ENCODE measurements around the gene CAPG. TPM values are rescaled to one million over a fixed set of nuclear protein-coding genes. Genes with fewer than 3 reads are reported as not detected.
A peak's percentile ranks its signal among the peaks of the same experiment; 100 is the strongest.

CAPG gene
- total RNA-seq, 1 donor from 2014 or later = 73.1 TPM

DNA sequence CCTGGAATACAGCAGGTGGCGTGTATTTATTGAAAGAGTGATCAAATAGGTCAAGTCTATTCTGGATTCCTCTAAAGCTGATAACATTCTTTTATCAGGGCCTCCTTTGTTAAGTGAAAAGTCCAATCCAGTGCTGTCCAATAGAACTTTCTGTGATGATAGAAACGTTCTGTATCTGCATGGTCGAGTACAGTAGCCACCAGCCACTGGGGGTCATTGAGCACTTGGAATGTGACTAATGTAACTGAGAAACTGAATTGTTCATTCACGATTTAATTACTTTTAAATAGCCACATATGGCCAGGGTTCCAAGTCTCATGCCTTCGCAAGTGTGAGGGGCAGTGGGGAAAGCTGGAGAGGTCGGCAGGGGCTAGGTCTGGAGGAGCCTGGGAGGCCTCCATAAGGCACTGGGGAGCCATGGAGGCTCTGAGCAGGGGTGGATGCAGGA lies 28.9 kb upstream of the CAPG start:
- no peak for DNase-seq (ENCODE audit: low read depth, low spot score)

DNA sequence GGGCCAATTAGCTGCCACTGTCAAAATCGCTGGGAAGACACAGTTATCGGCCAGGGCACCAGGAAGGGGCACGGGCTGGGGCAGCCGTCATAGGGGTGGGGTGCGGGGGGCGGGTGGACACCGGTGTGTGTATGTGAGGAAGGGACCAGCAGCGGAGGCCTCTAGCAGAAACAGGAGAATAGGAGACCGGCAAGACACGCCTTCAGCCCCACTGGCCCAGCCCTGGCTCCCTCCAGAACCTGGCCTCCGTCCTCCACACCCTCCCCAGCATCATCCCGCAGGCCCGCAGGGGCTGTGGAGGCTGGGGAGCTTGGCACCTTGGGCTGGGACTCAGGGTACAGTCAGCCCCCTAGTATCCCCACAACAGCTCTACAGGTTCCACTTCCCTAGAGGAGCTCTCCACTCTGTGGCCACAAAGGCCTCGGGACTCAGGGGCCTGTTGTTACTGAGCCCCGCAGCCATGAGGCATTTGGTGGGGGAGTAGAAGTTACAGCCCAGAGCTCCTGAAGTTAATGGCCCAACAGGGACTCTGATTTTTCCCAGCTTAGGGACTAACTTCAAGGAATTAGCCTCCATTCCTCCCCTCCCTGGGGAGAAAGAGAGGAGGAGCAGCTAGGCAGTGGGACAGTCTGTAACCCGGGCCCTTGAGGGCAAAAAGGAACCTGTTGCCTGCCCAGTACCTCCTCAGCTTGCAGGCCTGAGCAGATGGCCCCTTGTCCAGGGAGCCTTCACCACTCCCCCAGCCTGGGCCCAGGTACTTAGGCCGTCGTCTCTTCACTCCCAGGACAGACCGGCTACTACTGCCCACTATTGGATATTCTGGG lies 28.2 kb upstream of the CAPG start:
- no peak for DNase-seq (ENCODE audit: low read depth, low spot score)

DNA sequence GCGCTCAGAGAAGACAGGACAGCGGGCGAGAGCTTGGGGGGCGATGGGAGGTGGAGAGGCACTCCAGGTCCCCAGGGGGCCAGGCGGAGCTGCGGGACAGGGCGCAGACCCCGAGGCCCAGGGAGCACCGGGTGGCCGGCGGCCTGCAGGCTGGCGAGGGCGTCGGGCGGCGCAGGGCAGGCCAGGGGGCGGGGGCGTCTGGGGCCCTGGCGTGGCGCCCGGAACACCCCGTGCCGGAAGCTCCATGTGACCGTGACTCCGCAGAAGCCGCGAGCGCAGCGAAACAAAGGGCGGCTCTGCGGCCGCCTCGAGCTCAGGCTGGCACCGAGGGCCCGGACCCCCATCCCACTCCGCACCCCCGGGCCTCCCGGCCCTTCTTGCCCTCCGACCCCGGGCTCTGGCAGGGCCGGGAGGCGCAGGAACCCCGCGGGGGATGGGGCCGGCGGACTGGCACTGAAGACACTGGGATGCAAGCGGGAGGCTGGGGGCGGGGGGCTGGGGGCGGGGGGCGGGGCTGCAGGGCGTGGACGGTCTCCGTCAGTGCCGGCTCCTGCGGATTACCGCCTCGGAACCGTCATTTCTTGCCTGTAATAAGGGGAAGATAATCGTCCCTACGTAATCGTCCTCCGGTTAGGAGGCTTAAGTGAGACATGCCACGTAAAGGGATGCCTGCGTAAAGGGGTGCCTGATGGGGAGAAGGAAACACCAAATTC lies 27.5 kb upstream of the CAPG start:
- peak; percentile 43 for DNase-seq (ENCODE audit: low read depth, low spot score)

DNA sequence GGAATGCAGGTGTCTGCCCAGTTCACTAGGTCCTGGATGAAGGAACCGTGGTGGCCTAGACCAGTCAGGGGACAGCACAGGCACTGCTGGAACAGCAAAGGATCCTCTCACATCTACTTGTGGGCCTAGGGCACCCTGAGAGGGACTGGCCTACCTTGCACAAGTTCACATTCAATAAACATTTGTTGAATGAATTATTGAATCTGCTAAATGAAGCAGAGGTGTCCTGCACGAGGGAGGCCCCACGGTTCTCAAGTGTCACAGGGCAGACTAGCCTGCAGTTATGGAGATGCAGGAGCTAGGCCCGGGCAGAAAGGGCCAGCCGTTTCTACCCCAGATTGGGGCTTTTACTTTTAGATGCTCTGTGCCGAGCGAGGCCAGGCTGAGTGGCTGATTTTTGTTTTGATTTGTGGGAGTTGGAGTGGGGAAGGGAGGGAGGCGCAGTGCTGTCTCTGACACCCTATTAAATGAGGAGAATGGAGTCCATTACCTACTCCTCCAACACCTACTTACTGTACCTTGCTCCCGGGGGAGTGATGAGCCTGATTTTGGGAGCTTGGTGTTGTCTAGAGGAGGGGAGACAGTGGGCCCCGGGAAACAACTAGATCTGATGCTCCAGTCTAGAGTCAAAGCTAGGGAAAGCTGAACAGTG lies 26.8 kb upstream of the CAPG start:
- DNase-seq (ENCODE audit: low read depth, low spot score) = no peak

DNA sequence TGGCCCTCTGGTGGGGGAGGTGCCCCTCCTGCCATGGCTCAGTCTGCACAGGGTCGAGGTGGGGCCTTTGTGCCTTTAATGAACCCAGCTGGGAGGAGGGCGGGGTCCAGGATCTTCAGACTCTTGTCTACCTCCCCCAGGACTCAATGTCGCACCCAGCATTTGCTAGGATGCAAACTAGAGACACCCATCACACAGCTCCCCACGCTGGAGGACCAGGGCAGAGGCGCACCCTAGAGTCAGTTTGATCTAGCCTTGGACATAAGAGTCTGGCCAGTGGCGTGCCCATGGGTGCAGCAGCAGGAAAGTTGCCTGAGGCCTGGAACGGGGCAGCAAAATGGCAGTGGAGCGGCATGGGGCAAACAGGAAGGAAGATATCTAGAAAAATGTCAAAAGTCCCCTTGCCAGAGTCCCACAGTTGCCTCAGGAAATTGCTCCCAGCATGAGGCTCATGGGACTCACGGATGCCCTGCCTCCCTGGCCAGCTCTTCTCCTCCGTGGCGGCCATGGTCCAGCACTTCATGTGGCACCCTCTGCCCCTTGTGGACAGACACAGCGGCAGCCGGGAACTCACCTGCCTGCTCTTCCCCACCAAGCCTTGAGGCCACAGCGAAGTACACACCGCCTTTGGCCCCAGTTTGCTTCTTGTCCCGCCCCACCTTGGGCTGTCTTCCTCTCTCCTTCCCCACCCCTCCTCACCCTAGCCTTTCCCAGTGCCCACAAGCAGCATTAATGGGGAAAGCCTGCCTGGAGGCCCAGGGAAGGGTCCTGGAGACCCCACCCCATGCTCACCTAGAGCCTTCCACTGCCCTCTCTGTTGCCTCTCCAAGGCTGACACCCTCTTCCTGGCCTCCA lies 26.0 kb upstream of the CAPG start:
- DNase-seq (ENCODE audit: low read depth, low spot score) = no peak

DNA sequence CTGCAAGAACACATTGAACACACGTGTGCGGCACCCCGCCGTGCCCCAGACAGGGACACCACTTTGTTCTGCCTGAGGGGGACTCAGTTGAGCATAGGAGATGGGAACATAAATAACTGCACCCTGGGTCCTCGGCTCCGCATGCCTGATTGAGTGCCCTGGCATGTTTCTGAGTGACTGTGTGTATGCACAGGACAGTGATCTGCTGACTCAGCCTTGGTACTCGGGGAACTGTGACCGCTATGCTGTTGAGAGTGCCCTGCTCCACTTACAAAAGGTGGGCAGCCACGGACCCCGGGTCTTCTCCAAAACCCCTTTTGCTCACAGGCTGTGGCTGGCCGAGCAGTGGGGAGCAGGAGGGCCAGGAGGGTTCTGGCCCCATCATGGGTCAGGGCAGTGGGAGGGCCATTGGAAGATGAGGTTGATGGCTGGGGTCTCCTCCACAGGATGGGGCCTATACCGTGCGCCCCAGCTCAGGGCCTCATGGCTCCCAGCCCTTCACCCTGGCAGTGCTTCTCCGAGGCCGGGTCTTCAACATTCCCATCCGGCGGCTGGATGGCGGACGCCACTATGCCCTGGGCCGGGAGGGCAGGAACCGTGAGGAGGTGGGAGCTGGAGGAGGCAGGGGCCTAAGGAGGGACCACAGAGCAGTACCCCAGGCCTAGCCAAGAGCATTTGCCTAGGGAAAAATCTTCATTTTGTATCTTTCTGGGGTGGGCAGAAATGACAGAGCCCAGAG lies 25.2 kb upstream of the CAPG start:
- DNase-seq (ENCODE audit: low read depth, low spot score) = no peak

DNA sequence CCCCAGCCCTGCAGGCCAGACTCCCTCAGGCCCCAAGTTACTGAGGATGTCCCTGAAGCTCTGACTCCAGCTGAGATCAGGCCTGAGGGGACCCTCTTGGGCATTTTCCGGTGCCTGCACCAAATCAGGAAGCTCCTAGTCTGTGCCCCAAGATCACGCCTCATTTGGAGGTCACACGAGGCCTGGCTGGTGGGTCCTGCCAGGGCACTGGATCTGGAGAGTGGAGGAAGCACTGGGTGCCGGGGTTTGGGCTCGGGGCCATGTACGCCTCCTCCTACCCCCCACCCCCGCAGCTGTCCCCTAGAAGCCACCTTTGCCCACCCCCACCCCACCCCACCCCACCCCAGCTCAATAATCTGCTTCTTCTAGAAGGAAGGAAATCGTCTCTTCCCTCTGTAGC lies 24.5 kb upstream of the CAPG start:
- DNase-seq (ENCODE audit: low read depth, low spot score) = no peak

DNA sequence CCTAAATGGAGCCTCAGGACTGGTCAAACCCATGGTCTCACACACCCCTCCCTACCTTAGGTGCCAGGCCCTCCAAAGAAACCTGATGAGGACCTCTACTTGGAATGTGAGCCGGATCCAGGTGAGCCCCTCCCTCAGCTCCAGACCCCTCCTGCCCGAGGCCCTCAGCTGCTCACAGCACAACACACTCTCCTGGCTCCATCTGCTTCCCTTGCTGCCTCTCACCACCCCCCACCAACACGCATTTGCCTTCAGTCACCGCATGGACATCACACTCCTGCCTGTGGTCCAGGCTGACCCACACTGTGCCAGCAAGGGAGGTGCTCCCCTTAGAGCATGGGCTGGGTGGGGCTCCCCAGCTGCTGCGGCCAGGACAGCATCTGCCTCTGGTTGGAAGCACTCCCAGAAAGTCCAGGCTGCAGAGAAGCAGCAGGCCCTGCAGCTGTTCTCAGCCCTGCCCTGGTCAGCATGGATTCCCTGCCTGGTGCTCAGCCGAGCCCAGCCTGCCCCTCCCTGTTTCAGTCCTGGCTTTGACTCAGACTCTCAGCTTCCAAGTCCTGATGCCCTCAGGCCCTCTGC lies 23.4 kb upstream of the CAPG start:
- no peak for DNase-seq (ENCODE audit: low read depth, low spot score)

DNA sequence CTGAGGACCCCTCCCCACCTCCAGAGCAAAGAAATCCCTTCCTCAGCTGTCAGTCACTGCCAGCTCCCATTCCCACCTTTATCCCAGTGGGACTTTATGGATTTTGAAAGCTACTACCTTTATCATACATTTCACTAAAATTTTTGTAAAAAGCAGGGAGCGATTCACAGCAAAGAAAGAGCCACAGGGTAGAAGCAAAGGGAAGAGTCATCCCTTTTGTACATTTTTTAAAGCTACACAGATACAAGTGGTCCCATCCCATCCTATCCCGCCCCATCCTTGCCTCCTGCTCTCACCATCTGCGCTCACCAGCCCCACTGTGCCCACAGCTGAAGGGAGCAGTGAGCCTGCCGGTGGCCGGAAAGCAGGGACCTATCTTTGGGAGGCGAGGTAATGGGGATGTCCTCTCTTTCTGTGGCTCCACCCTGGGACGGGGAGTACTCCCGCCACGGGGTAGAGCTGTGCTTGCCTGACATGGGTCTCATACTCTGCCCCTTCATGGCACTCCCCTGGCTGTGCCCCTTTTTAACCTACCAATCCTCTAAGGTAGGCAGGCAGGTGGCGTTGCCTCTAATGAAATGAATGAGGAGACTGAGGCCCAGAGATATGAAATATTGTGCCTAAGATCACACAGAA lies 21.5 kb upstream of the CAPG start:
- no peak for DNase-seq (ENCODE audit: low read depth, low spot score)

DNA sequence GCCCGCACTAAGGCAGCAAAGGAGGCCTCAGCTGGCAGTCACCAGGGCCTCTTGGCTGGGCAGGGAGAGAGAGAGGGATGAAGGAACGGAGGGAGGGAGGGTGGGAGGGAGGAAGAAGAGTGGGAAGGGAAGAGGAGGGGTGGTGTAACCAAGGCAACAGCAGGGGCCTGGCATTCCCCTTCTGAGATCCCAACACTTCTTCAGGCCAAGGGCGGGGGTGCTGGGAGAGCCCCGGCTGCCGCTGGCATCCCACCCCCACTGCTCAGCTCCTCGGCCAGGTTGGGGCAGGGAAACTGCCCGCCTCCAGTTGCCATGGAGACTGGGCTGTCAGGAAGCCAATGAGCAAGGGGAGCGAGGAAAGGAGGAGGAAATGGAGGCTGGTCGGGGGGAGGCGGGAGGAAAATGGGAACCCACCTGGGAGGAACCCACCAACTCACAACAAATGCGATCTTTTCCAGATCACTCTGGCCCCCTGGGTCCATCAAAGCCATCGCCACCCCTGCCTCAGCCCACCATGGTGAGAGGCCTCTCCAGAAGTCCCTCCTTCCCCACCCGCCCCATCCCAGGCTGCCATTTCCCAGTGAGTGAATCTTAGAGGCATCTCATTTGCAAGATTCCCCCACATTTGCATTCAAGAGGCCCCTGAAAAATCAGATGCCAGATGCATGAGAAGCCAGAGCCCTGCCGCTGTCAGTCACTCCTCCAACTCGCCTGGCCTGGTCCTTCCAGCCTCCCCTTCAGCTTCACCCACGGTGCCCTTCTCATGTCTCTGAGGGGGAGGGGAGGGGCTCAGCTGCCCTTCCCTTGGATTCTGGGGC lies 20.8 kb upstream of the CAPG start:
- no peak for DNase-seq (ENCODE audit: low read depth, low spot score)

DNA sequence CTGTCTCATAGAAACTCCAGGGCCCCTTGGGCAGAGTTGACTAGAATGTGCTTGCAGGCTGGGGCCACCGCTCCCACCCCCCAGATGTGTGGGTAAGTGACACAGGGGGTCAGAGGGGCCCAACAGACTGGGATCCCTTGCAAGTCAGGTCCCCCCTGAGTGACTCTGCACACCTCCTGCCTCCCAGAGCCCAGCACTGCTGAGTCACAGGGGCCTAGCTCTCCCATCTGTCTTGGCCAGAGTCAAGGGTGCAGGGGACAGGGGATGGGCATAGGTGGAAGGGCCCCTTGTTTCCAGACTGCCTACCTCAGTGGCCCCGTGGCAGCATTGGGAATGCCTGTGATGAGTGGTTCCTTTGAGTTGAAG lies 19.7 kb upstream of the CAPG start:
- no peak for DNase-seq (ENCODE audit: low read depth, low spot score)

DNA sequence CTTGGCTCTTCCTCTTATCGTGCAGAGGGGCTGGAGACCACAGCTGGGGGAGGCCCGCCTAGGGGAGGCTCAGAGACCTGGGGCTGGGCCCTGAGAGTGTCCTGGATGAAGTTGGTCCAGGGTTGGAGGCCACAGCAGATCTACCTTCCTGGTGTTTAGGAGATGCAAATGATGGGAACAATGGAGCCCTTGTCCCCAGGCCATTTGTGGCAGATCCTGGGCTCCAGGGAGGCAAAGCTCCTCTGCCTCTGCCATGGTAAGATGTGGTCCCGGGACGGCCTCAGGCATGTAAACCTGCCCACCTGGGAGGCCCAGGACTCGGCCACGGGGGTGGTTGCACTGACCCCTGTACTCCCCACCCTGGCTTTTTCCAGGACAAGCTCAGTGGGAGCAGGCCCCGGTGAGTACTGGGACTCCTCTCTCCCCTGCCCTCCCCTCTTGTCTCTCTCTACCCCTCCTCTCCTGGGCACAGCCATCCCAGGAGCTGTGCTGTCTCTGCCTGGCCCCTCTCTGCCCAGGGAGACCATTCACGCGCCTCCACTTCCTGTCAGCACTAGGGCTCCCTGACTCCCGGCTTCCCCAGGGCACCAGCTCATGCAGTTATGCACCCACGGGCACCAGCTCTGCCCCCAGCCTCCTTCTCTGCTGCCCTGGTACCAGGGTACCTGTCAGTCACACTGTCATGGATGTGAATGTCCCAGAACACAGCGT lies 19.2 kb upstream of the CAPG start:
- DNase-seq (ENCODE audit: low read depth, low spot score) = no peak

DNA sequence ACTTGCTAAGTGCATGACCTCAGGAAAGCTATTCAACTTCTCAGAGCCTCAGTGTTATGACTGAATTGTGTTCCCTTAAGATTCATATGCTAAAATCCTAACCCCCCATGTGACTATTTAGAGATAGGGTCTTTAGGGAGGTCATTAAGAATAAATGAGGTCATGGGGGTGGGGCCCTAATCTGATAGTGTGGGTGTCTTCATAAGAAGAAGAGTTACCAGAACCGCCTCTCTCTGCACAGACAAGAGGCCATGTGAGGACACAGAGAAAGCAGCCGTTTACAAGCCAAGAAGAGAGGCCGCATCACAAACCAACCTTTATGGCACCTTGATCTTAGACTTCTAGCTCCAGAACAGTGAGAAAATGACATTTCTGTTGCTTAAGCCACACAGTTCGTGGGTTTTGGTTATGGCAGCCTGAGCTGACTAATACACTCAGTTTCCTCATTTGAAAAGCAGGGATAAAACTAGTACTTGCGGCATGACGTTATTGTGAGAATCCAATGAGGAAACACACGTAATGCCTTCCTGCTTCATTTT lies 18.2 kb upstream of the CAPG start:
- no peak for DNase-seq (ENCODE audit: low read depth, low spot score)

DNA sequence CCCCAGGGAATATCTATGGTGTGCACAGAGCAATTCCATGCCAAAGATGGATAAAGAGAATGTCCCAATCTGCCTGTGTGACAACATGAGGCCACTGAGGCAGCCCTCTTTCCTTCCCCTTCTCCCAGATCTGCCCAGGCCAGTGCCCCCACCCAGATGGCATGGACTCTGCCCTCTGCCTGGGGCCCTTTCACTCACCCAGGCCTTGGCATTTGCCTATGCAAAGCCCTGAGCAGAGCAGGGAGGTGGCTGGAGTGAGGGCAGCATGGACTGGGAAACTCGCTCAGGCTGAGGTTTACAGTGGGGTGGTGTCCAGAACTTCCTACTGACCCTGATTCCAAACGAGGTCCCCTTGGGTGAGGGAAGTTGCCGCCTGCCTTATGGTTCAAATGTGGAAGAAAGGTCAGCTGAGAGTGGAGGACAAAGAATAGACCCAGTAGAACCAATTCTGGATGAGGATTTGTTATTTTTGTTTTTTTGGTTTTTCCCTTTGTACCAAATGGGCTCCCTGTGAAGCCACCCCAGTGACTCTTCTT lies 17.2 kb upstream of the CAPG start:
- no peak for DNase-seq (ENCODE audit: low read depth, low spot score)

DNA sequence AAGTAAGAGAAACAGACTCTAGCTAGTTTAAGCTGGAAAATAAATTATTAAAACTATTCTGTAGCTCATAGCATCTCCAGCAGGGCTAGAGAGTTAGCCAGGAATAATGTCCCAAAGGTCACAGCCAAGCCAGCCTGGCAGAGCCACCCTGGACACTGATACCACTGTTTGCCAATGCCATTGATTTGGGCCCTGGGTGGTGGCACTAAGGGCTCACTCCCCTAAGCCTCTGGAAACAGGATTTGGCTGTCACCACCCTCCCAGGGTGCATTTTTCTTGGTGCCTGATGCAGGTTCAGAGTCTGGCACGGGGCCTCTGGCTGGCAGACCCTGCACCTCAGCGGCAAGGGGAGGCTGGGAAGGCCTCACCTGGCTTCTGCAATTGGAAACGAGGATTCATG lies 15.4 kb upstream of the CAPG start:
- no peak for DNase-seq (ENCODE audit: low read depth, low spot score)

DNA sequence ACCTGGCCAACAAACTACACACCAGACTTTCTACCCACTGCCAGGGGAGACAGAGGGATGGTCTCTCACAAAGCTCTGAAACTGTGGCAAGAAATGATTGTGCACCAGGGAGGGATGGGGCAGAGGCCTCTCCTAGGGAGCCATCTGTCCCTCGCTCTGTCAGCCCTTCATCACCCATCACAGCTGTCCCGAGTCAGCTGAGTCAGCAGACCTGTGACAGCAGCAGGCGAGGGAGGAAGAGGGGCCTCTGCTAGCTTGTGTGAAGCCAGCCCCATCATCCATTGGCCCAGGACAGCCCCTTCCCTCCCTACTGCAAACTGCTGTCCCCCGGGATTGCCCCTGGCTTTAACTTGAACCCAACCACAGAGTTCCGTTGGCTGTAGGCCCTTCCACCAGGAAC lies 13.4 kb upstream of the CAPG start:
- DNase-seq (ENCODE audit: low read depth, low spot score) = no peak

DNA sequence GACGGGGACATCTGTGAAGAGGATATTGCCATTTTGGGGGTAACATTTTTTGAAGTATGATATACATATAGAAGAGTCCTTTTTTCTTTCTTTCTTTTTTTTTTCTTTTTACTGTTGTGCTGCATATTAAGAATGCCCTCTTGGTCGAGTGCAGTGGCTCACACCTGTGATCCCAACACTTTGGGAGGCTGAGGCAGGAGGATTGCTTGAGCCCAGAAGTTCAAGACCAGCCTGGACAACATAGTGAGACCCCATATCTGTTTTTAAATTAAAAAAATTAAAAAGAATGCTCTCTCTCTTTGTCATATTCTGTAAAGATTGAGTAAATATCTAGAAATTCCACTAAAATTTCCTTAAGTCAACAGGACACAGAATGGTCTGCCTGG lies 11.9 kb upstream of the CAPG start:
- no peak for DNase-seq (ENCODE audit: low read depth, low spot score)
